ENCODE measurements around the gene TSTD1.
"Not testable (repeated sequence)": the region's sequence is repeated elsewhere in the genome, so short reads cannot be mapped to it uniquely, and the experiment has no call there.

Gene TSTD1

GRCh38 chr1:161033751-161034150, 5.0 kb downstream of the TSTD1 start:
- no peak for DNase-seq

GRCh38 chr1:161032409-161032808, 6.4 kb downstream of the TSTD1 start:
- DNase-seq, result no peak

GRCh38 chr1:161031874-161032273, 6.9 kb downstream of the TSTD1 start:
- no peak for DNase-seq

- not testable (repeated sequence) for DNase-seq
Measured at GRCh38 chr1:161029466-161029865, 9.3 kb downstream of the TSTD1 start.

- not testable (repeated sequence) for DNase-seq
Measured at GRCh38 chr1:161026954-161027353, 11.8 kb downstream of the TSTD1 start.

- not testable (repeated sequence) for DNase-seq
Measured at GRCh38 chr1:161022432-161022831, 16.3 kb downstream of the TSTD1 start.

GRCh38 chr1:161021970-161022353, 16.8 kb downstream of the TSTD1 start:
- DNase-seq, result no peak

GRCh38 chr1:161021165-161021969, 17.4 kb downstream of the TSTD1 start:
- DNase-seq, result peak; percentile 87

GRCh38 chr1:161020509-161021164, 18.1 kb downstream of the TSTD1 start, which contains the start of gene F11R:
TSS of gene F11R (minus strand) at chr1:161021152. CDS start at chr1:161021073, 79 bp downstream.
- peak; percentile 26 for DNase-seq

GRCh38 chr1:161019751-161020495, 18.8 kb downstream of the TSTD1 start:
- no peak for DNase-seq

- DNase-seq, result not testable (repeated sequence)
Measured at GRCh38 chr1:161019111-161019660, 19.6 kb downstream of the TSTD1 start.

GRCh38 chr1:161018631-161018930, 20.2 kb downstream of the TSTD1 start:
- DNase-seq, result no peak

- DNase-seq, result no peak
Measured at GRCh38 chr1:161017756-161018630, 20.8 kb downstream of the TSTD1 start.

GRCh38 chr1:161017181-161017580, 21.6 kb downstream of the TSTD1 start:
- not testable (repeated sequence) for DNase-seq

GRCh38 chr1:161016683-161017082, 22.1 kb downstream of the TSTD1 start:
- DNase-seq, result not testable (repeated sequence)

- DNase-seq, result peak; percentile 32
Measured at GRCh38 chr1:161013488-161014230, 25.1 kb downstream of the TSTD1 start.

GRCh38 chr1:161013131-161013487, 25.7 kb downstream of the TSTD1 start:
- DNase-seq, result no peak

GRCh38 chr1:161012420-161012819, 26.3 kb downstream of the TSTD1 start:
- no peak for DNase-seq

- DNase-seq, result no peak
Measured at GRCh38 chr1:161009602-161010211, 29.1 kb downstream of the TSTD1 start.

- DNase-seq, result no peak
Measured at GRCh38 chr1:161008869-161009510, 29.8 kb downstream of the TSTD1 start.

- DNase-seq, result no peak
Measured at GRCh38 chr1:161007369-161007768, 31.4 kb downstream of the TSTD1 start.
